GM18502 (cell line): ENCODE results near the gene PDHA2.
"Not testable (repeated sequence)": the region's sequence is repeated elsewhere in the genome, so short reads cannot be mapped to it uniquely, and the experiment has no call there.

ENCODE experiments used
- ATAC-seq: cut with Tn5 transposase; IDR thresholded peaks from one replicate; pipeline ENCODE4 v1.9.1; 2021; ENCODE audit warnings: mild to moderate bottlenecking; ENCODE audit not compliant: unreplicated experiment, poor library complexity

The PDHA2 gene

GRCh38 chr4:95839891-95840290 lies at the start of gene PDHA2:
PDHA2 (plus strand) TSS chr4:95840093; CDS start chr4:95840151, 58 bp downstream.
- no peak for ATAC-seq

GRCh38 chr4:95798003-95798402 lies 41.9 kb upstream of the PDHA2 start:
- no peak for ATAC-seq

- ATAC-seq, result no peak
Observed at GRCh38 chr4:95798727-95799126, 41.2 kb upstream of the PDHA2 start.

- no peak for ATAC-seq
Observed at GRCh38 chr4:95821867-95822266, 18.0 kb upstream of the PDHA2 start.

GRCh38 chr4:95825546-95825945 lies 14.3 kb upstream of the PDHA2 start:
- no peak for ATAC-seq

- no peak for ATAC-seq
Observed at GRCh38 chr4:95830651-95831050, 9.2 kb upstream of the PDHA2 start.

GRCh38 chr4:95831166-95831565 lies 8.7 kb upstream of the PDHA2 start:
- ATAC-seq, result no peak

- ATAC-seq, result no peak
Observed at GRCh38 chr4:95833711-95834194, 6.1 kb upstream of the PDHA2 start.

- no peak for ATAC-seq
Observed at GRCh38 chr4:95835672-95836071, 4.2 kb upstream of the PDHA2 start.

GRCh38 chr4:95838192-95838591 lies 1.7 kb upstream of the PDHA2 start:
- ATAC-seq, result no peak

GRCh38 chr4:95847908-95848460 lies 8.1 kb downstream of the PDHA2 start:
- ATAC-seq, result no peak

- ATAC-seq, result no peak
Observed at GRCh38 chr4:95850161-95850560, 10.3 kb downstream of the PDHA2 start.

- no peak for ATAC-seq
Observed at GRCh38 chr4:95857761-95858160, 17.9 kb downstream of the PDHA2 start.

- no peak for ATAC-seq
Observed at GRCh38 chr4:95867919-95868318, 28.0 kb downstream of the PDHA2 start.

- ATAC-seq, result not testable (repeated sequence)
Observed at GRCh38 chr4:95869414-95869813, 29.5 kb downstream of the PDHA2 start.

- ATAC-seq, result no peak
Observed at GRCh38 chr4:95869961-95870500, 30.1 kb downstream of the PDHA2 start.

GRCh38 chr4:95877636-95878035 lies 37.7 kb downstream of the PDHA2 start:
- no peak for ATAC-seq

GRCh38 chr4:95887551-95887950 lies 47.7 kb downstream of the PDHA2 start:
- no peak for ATAC-seq

- no peak for ATAC-seq
Observed at GRCh38 chr4:95889662-95890061, 49.8 kb downstream of the PDHA2 start.
